Glomerular visceral epithelial cell (primary cell): ENCODE measurements around the gene SH3GL1.
A peak's percentile ranks its signal among the peaks of the same experiment; 100 is the strongest.

Experiments used
- DNase-seq: peaks from one replicate; pipeline ENCODE4 v3.0.0-alpha.2; 2016; ENCODE audit errors: extremely low spot score

Gene SH3GL1

GRCh38 chr19:4400135-4400936 lies at the start of gene SH3GL1:
TSS of gene SH3GL1 (minus strand) at chr19:4400547. CDS start at chr19:4400368, 179 bp downstream.
- peak; percentile 93 for DNase-seq

- no peak for DNase-seq
These were observed 49.3 kb upstream of the SH3GL1 start for GRCh38 chr19:4449639-4450028.

- no peak for DNase-seq
These were observed 48.8 kb upstream of the SH3GL1 start for GRCh38 chr19:4449022-4449638.

- no peak for DNase-seq
These were observed 48.0 kb upstream of the SH3GL1 start for GRCh38 chr19:4448147-4448985.

GRCh38 chr19:4447327-4448146 lies 47.2 kb upstream of the SH3GL1 start:
- no peak for DNase-seq

- DNase-seq = no peak
These were observed 46.4 kb upstream of the SH3GL1 start for GRCh38 chr19:4446704-4447200.

GRCh38 chr19:4445963-4446703 lies 45.8 kb upstream of the SH3GL1 start:
- no peak for DNase-seq

GRCh38 chr19:4444765-4445741 lies 44.7 kb upstream of the SH3GL1 start:
- no peak for DNase-seq

GRCh38 chr19:4443966-4444764 lies 43.8 kb upstream of the SH3GL1 start:
- DNase-seq = no peak

- no peak for DNase-seq
These were observed 42.8 kb upstream of the SH3GL1 start for GRCh38 chr19:4443188-4443587.

- no peak for DNase-seq
These were observed 42.4 kb upstream of the SH3GL1 start for GRCh38 chr19:4442819-4443146.

- no peak for DNase-seq
These were observed 41.9 kb upstream of the SH3GL1 start for GRCh38 chr19:4441994-4442818.

GRCh38 chr19:4439243-4439642 lies 38.9 kb upstream of the SH3GL1 start:
- DNase-seq = no peak

- DNase-seq = no peak
These were observed 36.8 kb upstream of the SH3GL1 start for GRCh38 chr19:4437103-4437502.

- no peak for DNase-seq
These were observed 35.9 kb upstream of the SH3GL1 start for GRCh38 chr19:4436231-4436630.

GRCh38 chr19:4434391-4434790 lies 34.0 kb upstream of the SH3GL1 start:
- DNase-seq = no peak

- DNase-seq = no peak
These were observed 32.7 kb upstream of the SH3GL1 start for GRCh38 chr19:4432918-4433506.
